ENCODE results near the gene GDF9.

GRCh38 chr5:132827943-132828673 lies 38.2 kb downstream of the GDF9 start:
- TF ChIP-seq POLR2AphosphoS5 (IDR thresholded peaks at IDR 0.05; ENCODE audit: low read length) = no peak
- no peak for TF ChIP-seq NFIC (IDR thresholded peaks at IDR 0.05; ENCODE audit: low read depth, low read length)
- no peak for TF ChIP-seq ZNF207 (IDR thresholded peaks at IDR 0.05; ENCODE audit: borderline replicate concordance)
- TF ChIP-seq JUND (IDR thresholded peaks at IDR 0.05; ENCODE audit: low read depth, low read length) = no peak
- TF ChIP-seq CEBPB (IDR thresholded peaks at IDR 0.05; ENCODE audit: borderline replicate concordance in 1 of 2, low read depth in 2 of 2, low read length in 2 of 2) = no peak
- TF ChIP-seq CTCF (IDR thresholded peaks at IDR 0.05 in 2 of 3, conservative IDR thresholded peaks at IDR 0.05 in 1 of 3; ENCODE audit: control insufficient read depth in 2 of 3, extremely low read depth in 1 of 3, insufficient read depth in 1 of 3, low read depth in 3 of 3, low read length in 3 of 3) = no peak
- TF ChIP-seq KDM1A (IDR thresholded peaks at IDR 0.05; ENCODE audit: borderline replicate concordance) = no peak

All from GM12878 (cell line).